Loucy (cell line): ENCODE data around the gene TDRD1.

Source experiments
- H2AFZ ChIP-seq: fragments of 200-600 bp; sonication (generic); 2 replicates; pipeline ENCODE4 v1.6.0; 2016; ENCODE audit warnings: antibody characterized with exemption, mild to moderate bottlenecking, low read length, moderate library complexity
- H3F3A ChIP-seq: fragments of 200-600 bp; 2 replicates; pipeline ENCODE4 v1.6.0; 2016; ENCODE audit warnings: antibody characterized with exemption, low read depth, mild to moderate bottlenecking
- H3K27me3 ChIP-seq: fragments of 200-600 bp; sonication (generic); 2 replicates; pipeline ENCODE4 v1.6.1; 2014; ENCODE audit warnings: low read length, mild to moderate bottlenecking; ENCODE audit not compliant: insufficient read depth, poor library complexity, severe bottlenecking
- H3K36me3 ChIP-seq: fragments of 200-600 bp; sonication (generic); 2 replicates; pipeline ENCODE4 v1.6.1; 2016; ENCODE audit warnings: low read length; ENCODE audit not compliant: insufficient read depth
- H3K4me1 ChIP-seq: fragments of 200-600 bp; sonication (generic); 2 replicates; pipeline ENCODE4 v1.5.1; 2014; ENCODE audit warnings: low read length, mild to moderate bottlenecking; ENCODE audit not compliant: insufficient read depth, poor library complexity, severe bottlenecking
- H3K4me2 ChIP-seq: fragments of 200-600 bp; sonication (generic); 2 replicates; pipeline ENCODE4 v1.6.0; 2014; ENCODE audit warnings: antibody characterized with exemption, low read length, low read depth, mild to moderate bottlenecking; ENCODE audit not compliant: poor library complexity, severe bottlenecking
- H3K4me3 ChIP-seq: fragments of 200-600 bp; sonication (generic); 2 replicates; pipeline ENCODE4 v1.5.1; 2014; ENCODE audit warnings: low read length, mild to moderate bottlenecking, mixed read lengths; ENCODE audit not compliant: poor library complexity, severe bottlenecking
- H3K79me2 ChIP-seq: fragments of 200-600 bp; sonication (generic); 2 replicates; pipeline ENCODE4 v1.6.1; 2014; ENCODE audit warnings: low read length; ENCODE audit not compliant: insufficient read depth
- H3K9ac ChIP-seq: fragments of 200-600 bp; sonication (generic); 2 replicates; pipeline ENCODE4 v1.6.0; 2014; ENCODE audit warnings: mild to moderate bottlenecking, low read depth, low read length, moderate library complexity; ENCODE audit not compliant: poor library complexity, severe bottlenecking
- H3K9me2 ChIP-seq: fragments of 200-600 bp; sonication (generic); replicated peaks from 2 replicates; pipeline ENCODE4 v1.6.1; 2016; ENCODE audit warnings: low read depth, low read length, mixed read lengths
- H3K9me3 ChIP-seq: fragments of 200-600 bp; sonication (generic); 2 replicates; pipeline ENCODE4 v1.6.1; 2014; ENCODE audit warnings: mild to moderate bottlenecking, antibody characterized with exemption, low read length, low read depth; ENCODE audit not compliant: insufficient read depth
- H4K20me1 ChIP-seq: fragments of 200-600 bp; sonication (generic); 2 replicates; pipeline ENCODE4 v1.6.0; 2014; ENCODE audit warnings: antibody characterized with exemption, low read length, mild to moderate bottlenecking; ENCODE audit not compliant: insufficient read depth, poor library complexity, severe bottlenecking
- CTCF ChIP-seq: fragments of 200-600 bp; sonication (generic); conservative IDR thresholded peaks from 2 replicates; pipeline ENCODE4 v1.5.1; 2014; ENCODE audit warnings: mild to moderate bottlenecking, antibody characterized with exemption, low read length
- EZH2phosphoT487 ChIP-seq: fragments of 200-600 bp; IDR thresholded peaks from 2 replicates; pipeline ENCODE4 v1.6.1; 2018; ENCODE audit warnings: antibody characterized with exemption, mild to moderate bottlenecking, moderate library complexity, borderline replicate concordance

The TDRD1 gene

GRCh38 chr10:114163062-114163461 is 16.1 kb upstream of the TDRD1 start:
- Histone ChIP-seq H3K4me3 (no peak overlapping the region), H3K9me3 (no peaks in the 10 kb centered on the region), H3K9ac (no peak overlapping the region), H3K79me2 (peaks cover 23% of the 10 kb centered on the region), H2AFZ (no peak overlapping the region), H3K27me3 (no peaks in the 10 kb centered on the region), H3K9me2 (no peaks in the 10 kb centered on the region), H3K36me3 (peaks cover 4% of the 10 kb centered on the region; the same call in 1 of the 2 replicates), H3F3A (no peaks in the 10 kb centered on the region), H3K4me2 (peak overlapping the region; percentile 2), H4K20me1 (peaks cover 16% of the 10 kb centered on the region), H3K4me1 (peaks cover 12% of the 10 kb centered on the region)
- TF ChIP-seq CTCF: no peak
- no peak for TF ChIP-seq EZH2phosphoT487

- Histone ChIP-seq H3K9me2 (no peaks in the 10 kb centered on the region), H3K4me3 (no peak overlapping the region), H3K36me3 (peaks cover 4% of the 10 kb centered on the region; the same call in 1 of the 2 replicates), H3K4me2 (no peak overlapping the region), H4K20me1 (peaks cover 11% of the 10 kb centered on the region), H3K27me3 (no peaks in the 10 kb centered on the region), H2AFZ (no peak overlapping the region), H3K9me3 (0 out of 2 replicates have a peak, but pooled peaks cover 6% of the 10 kb centered on the region), H3K4me1 (peaks cover 12% of the 10 kb centered on the region), H3F3A (no peaks in the 10 kb centered on the region), H3K9ac (no peak overlapping the region), H3K79me2 (peaks cover 44% of the 10 kb centered on the region)
- TF ChIP-seq CTCF: no peak
- TF ChIP-seq EZH2phosphoT487: no peak
These were observed 13.1 kb upstream of the TDRD1 start for GRCh38 chr10:114166043-114166442.

- H2AFZ ChIP-seq: no peak overlapping the region
- H3K79me2 ChIP-seq: peaks cover 47% of the 10 kb centered on the region
- TF ChIP-seq CTCF: no peak
- no peak for TF ChIP-seq EZH2phosphoT487
- H3K4me2 ChIP-seq: no peak overlapping the region
- no peaks in the 10 kb centered on the region for H3K9me2 ChIP-seq
- peaks cover 11% of the 10 kb centered on the region for H4K20me1 ChIP-seq
- H3F3A ChIP-seq: no peaks in the 10 kb centered on the region
- no peak overlapping the region for H3K9ac ChIP-seq
- H3K4me3 ChIP-seq: no peak overlapping the region
- no peaks in the 10 kb centered on the region for H3K27me3 ChIP-seq
- 0 out of 2 replicates have a peak, but pooled peaks cover 6% of the 10 kb centered on the region for H3K9me3 ChIP-seq
- H3K4me1 ChIP-seq: peaks cover 9% of the 10 kb centered on the region
- H3K36me3 ChIP-seq: peaks cover 4% of the 10 kb centered on the region; the same call in 1 of the 2 replicates
These were observed 12.7 kb upstream of the TDRD1 start for GRCh38 chr10:114166494-114166893.
